A549 treated with AZD9567 at 1 μM for 4 hours (cell line): Measurements from ENCODE around the gene ZSWIM8. TPM values are rescaled to one million over a fixed set of nuclear protein-coding genes. Genes with fewer than 3 reads are reported as not detected.

Experiments
- total RNA-seq: library from RNA; stranded (reverse); fragments of 200-300 nt; extraction: Qiagen RNA extraction; gene quantifications from 5 replicates; pipeline ENCODE4 v1.2.3, GENCODE V29; 2022; ENCODE audit not compliant: insufficient read depth

Gene ZSWIM8, protein sequence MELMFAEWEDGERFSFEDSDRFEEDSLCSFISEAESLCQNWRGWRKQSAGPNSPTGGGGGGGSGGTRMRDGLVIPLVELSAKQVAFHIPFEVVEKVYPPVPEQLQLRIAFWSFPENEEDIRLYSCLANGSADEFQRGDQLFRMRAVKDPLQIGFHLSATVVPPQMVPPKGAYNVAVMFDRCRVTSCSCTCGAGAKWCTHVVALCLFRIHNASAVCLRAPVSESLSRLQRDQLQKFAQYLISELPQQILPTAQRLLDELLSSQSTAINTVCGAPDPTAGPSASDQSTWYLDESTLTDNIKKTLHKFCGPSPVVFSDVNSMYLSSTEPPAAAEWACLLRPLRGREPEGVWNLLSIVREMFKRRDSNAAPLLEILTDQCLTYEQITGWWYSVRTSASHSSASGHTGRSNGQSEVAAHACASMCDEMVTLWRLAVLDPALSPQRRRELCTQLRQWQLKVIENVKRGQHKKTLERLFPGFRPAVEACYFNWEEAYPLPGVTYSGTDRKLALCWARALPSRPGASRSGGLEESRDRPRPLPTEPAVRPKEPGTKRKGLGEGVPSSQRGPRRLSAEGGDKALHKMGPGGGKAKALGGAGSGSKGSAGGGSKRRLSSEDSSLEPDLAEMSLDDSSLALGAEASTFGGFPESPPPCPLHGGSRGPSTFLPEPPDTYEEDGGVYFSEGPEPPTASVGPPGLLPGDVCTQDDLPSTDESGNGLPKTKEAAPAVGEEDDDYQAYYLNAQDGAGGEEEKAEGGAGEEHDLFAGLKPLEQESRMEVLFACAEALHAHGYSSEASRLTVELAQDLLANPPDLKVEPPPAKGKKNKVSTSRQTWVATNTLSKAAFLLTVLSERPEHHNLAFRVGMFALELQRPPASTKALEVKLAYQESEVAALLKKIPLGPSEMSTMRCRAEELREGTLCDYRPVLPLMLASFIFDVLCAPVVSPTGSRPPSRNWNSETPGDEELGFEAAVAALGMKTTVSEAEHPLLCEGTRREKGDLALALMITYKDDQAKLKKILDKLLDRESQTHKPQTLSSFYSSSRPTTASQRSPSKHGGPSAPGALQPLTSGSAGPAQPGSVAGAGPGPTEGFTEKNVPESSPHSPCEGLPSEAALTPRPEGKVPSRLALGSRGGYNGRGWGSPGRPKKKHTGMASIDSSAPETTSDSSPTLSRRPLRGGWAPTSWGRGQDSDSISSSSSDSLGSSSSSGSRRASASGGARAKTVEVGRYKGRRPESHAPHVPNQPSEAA (N-terminal part only)
- 46.7 to 56.3 TPM (median 48.6 TPM) in 5 replicates for total RNA-seq

DNA sequence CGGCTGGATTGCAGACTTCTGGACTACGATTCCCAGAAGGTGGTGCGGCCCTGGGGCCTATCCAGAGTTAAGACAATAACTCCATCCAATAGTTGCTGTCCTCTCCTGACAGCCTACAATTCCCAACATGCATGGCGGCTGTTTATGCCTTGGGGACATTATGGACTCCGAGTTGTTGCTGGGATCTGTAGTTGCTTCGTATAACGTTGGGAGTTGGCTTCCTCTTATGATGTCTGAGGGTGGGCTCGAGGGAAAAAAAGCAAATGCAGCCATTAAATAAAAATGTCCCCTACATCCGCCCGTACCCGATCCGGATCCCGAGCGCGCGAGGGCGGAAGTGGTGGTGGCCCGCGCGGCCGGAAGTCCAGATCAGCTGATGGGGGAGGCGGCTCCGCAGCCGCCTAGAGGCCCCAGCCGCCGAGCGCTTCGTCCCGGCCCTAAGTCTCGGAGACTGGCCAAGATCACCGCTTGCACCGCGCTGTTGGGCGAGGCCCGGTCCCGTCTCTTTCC is at the start of gene ZSWIM8:
Gene ZSWIM8, plus strand, starts transcription at position 396 of the 510 bp plus-strand sequence. CDS start 273 bp downstream, outside the sequence.

DNA sequence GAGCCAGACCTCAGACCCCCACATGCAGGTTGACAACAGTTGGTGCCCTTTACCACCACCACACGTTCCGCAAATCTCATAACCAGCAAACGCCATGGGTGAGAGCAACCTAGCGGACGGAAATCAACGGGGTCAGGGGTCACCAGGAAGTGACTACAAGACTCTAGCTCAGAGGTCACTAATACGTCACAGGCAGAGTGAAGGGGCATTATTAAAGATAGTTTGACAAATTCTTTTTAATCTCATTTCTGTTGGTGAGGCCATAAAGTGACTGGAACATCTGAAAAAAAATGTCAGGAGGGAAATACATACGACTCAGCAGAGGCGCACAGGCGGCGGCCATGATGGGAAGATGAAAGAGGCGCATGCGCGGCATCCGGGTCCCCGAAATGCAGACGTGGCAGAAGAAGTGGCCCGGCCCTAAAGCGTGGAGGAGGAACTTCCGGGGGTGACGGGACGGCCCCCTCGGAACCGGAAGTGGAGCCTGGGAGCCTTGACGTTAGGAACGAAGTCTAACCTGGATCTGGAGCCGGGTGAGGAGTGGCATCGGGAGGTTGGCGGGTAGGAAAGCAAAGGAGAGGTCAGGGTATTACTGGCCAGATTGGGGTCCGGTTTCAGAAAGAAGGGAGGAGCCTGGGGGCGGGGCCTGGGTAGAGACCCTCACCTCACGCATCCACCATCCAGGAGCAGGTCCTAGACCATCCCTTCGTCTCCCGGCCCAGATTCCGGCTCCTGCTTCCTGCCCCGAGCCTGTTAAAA is 41.3 kb upstream of the ZSWIM8 start, which contains the start of gene SEC24C:
Gene SEC24C, plus strand, starts transcription at position 468 of the 759 bp plus-strand sequence. CDS start 2,461 bp downstream, outside the sequence.

DNA sequence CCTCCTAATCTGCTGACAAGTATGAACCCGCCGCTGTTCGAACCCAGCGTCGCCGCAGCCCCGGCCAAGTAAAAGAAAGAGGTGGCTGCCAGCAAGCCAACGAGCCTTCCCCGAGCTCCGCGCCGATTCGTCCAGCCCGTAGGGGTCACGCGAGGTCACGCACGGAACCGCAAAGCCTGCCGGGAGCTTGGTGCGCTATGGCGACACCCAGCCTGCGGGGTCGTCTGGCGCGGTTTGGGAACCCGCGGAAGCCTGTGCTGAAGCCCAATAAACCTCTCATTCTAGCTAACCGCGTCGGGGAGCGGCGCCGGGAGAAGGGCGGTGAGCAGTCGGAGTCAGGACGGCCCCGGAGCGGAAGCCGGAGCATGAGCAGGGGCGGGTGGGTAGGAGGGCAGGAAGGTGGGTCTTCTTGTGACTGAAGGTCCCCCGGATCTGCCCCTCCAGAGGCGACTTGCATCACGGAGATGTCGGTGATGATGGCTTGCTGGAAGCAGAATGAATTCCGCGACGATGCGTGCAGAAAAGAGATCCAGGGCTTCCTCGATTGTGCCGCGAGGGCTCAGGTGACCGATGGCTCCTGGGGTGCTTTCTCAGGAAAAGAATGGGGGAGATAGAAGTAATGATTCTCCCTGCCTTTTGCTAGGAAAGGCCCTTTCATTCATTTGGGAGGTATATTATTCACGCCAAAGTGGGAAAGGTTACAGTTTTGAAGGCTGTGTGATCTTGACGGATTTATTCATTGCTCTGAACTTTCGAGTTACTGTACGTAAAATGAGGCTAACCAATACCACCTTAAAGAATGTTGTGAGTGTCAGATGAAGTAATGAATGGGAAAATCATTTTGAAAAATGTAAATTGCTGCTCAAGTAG is 3.3 kb upstream of the ZSWIM8 start, which contains the start of gene CHCHD1:
Gene CHCHD1, plus strand, starts transcription at position 170 of the 870 bp plus-strand sequence. Its CDS starts 28 bp downstream, at position 198.

Other genes starting within 250 kb of the ZSWIM8 start
- 9.7 to 13.1 TPM (median 12.0 TPM) in 5 replicates for gene USP54, start 194.3 kb upstream of the ZSWIM8 start, total RNA-seq
- gene MYOZ1, start 144.1 kb upstream of the ZSWIM8 start, total RNA-seq = 0.05 TPM in 1 of 5 replicates, not detected in the others
- 0.01 TPM in 1 of 5 replicates, not detected in the others for gene SYNPO2L, start 129.6 kb upstream of the ZSWIM8 start, total RNA-seq
- gene AGAP5, start 87.5 kb upstream of the ZSWIM8 start, total RNA-seq = 3.2 to 4.0 TPM (median 3.4 TPM) in 5 replicates
- 45.5 to 58.3 TPM (median 56.7 TPM) in 5 replicates for gene SEC24C, start 41.2 kb upstream of the ZSWIM8 start, total RNA-seq
- 52.4 to 71.1 TPM (median 67.0 TPM) in 5 replicates for gene CHCHD1, start 3.6 kb upstream of the ZSWIM8 start, total RNA-seq
- 14.3 to 19.6 TPM (median 17.5 TPM) in 5 replicates for gene NDST2, start 26.0 kb downstream of the ZSWIM8 start, total RNA-seq
- 18.5 to 39.5 TPM (median 20.7 TPM) in 5 replicates for gene CAMK2G, start 88.9 kb downstream of the ZSWIM8 start, total RNA-seq
- gene PLAU, start 125.5 kb downstream of the ZSWIM8 start, total RNA-seq = 103 to 130 TPM (median 115 TPM) in 5 replicates
- 160 to 229 TPM (median 204 TPM) in 5 replicates for gene VCL, start 212.5 kb downstream of the ZSWIM8 start, total RNA-seq